Central memory CD4-positive, alpha-beta T cell (primary cell): ENCODE results near the gene RBBP7.

ENCODE experiments used
- DNase-seq: peaks from one replicate; pipeline ENCODE4 v3.0.0; 2022

RBBP7 gene

DNA sequence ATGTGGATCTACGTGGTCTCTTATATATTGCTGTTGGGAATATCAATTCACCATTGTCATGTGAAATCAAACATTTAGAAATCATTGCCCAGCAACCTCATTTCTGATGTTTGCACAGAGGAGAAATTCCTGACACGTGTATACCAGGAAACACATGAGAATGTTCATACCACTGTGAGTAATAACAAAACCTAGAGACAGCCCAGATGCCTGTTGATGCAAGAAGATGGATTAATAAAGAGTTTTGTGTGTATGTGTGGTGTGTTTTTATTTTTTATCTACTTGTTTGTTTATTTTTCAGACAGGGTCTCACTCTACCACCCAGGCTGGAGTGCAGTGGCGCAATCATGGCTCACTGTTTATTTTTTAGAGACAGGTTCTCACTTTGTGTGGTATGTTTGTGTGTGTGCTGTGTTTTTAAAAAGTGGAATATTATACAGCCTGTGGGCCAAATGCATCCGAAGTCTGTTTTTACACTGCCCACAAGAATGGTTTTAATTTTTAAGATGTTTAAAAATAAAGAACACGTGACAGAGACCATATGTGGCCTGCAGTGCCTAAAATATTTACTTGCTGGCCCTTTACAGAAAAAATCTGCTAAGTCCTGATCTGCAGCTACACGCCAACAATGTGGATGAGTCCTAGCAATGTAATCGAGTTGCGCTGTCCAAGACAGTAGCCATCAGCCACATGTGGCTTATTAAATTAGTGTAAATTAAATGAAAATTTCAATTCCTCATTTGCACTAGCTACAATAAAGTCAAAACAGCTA, 44.7 kb downstream of the RBBP7 start:
- no peak for DNase-seq

- DNase-seq = no peak
Observed at GRCh38 chrX:16822723-16823122, 47.4 kb downstream of the RBBP7 start.

GRCh38 chrX:16819634-16820033, 50.5 kb downstream of the RBBP7 start:
- DNase-seq = no peak

DNA sequence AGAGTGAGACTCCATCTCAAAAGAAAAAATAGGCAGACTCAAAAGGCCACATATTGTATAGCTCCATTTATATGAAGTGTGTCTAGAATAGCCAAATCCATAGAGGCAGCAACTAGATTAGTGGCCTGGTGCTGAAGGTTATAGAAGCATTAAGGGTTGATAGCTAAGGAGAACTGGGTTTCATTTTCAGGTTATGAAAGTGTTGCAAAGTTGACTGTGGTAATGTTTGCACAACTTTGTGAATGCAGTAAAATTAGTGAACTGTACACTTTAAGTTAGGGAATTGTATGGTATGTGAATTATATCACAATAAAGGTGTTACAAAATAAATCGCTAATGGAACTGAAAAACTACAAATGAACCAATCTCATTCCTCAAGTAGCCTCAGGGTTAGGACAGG, 55.6 kb downstream of the RBBP7 start:
- no peak for DNase-seq

- DNase-seq = no peak
Observed at GRCh38 chrX:16807976-16808542, 62.1 kb downstream of the RBBP7 start.

DNA sequence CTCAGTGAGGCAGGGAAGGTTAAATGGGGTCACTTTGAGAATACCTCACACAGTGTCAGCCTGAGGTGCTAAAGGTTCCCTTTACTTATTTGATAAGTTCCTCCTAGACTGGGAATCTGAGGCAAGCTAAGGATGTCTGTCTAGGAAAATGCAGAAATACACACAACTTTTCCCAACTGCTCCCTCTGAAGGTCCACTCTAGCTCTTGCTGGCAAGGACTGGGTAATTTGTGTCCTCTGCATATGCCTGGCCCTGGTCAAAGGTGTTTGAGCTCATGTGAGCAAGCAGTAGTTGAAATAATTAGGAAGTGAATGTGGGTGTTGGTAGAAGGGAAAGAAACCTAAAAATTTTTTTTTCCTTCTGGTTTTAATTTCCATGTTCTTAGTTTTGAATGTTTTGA, 62.6 kb downstream of the RBBP7 start:
- DNase-seq = no peak

DNA sequence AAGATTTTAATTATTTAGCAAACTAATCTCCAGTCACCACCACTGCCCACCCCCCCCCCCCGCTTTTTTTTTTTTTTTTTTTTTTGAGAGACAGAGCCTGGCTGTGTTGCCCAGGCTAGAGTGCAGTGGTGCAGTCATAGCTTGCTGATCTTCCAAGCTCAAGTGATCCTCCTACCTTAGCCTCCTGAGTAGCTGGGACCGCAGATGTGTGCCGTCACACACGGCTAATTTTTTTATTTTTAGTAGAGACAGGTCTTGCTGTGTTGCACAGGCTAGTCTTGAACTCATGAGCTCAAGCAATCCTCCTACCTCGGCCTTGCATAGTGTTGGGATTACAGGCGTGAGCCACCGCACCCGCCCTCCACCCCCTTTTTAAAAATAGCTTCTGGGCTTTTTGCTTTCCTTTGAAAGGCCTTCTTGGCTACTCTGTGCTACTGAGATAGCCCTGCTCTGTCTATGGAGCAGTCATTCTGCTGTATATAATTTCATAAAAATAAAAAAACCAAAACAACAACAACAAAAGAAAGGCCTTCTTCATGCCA, 65.2 kb downstream of the RBBP7 start:
- no peak for DNase-seq

- DNase-seq = no peak
Observed at GRCh38 chrX:16797841-16798240, 72.3 kb downstream of the RBBP7 start.

GRCh38 chrX:16797358-16797757, 72.8 kb downstream of the RBBP7 start:
- DNase-seq = no peak

DNA sequence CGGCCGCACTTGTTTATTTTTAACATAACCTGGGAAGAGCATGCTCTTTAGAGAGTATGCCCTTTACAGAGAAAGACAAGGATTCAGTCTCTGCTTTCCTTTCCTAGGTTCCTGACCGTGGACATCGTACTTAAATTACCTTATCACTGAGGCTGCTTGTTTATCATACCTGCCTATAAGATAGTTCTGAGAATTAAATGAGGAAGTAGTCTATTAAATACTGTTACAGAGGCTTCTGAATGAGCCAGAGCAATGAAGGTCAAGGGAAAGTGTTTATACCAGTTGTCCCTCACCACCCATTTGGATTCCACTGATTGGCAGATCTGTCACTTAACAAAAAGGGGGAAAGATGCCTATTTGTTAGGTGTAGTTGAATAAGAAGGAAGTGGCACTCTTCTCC, 73.9 kb downstream of the RBBP7 start:
- DNase-seq = no peak
